IMR-90 (cell line): Measurements from ENCODE around the gene GPA33.

Experiments used
- CTCF ChIP-seq: conservative IDR thresholded peaks from 2 replicates; pipeline ENCODE4 v1.5.1; 2012; ENCODE audit warnings: mild to moderate bottlenecking, low read depth, low read length, improper control_type of control experiment
- FOS ChIP-seq: fragments of 150-350 bp; IDR thresholded peaks from 2 replicates; pipeline ENCODE4 v1.6.1; 2016; ENCODE audit warnings: low read depth, low read length
- MXI1 ChIP-seq: IDR thresholded peaks from 2 replicates; pipeline ENCODE4 v1.6.1; 2012; ENCODE audit warnings: low read depth, mild to moderate bottlenecking, low read length, moderate library complexity, borderline replicate concordance
- RFX5 ChIP-seq: IDR thresholded peaks from 2 replicates; pipeline ENCODE4 v1.8.0; 2012; ENCODE audit warnings: low read depth, mild to moderate bottlenecking, low read length, moderate library complexity

- TF ChIP-seq CTCF (no peak), FOS (no peak), RFX5 (no peak), MXI1 (no peak)
These were observed 14.0 kb downstream of the GPA33 start for GRCh38 chr1:167076136-167076710.
